PC-9 (cell line): ENCODE measurements around the gene HIPK1. TPM values are rescaled to one million over a fixed set of nuclear protein-coding genes. Genes with fewer than 3 reads are reported as not detected.

ENCODE experiments used
- BruUV-seq: library from RNA; stranded (reverse); fragments of 400-500 nt; replicated peaks from 2 replicates; lab custom pipeline; 2021; lab: Mats Ljungman, UMichigan
- CTCF ChIA-PET: fragments of 300-600 bp; sonication (Branson Sonifier 250); formaldehyde crosslinking; loops from one replicate; lab custom pipeline; 2022; ENCODE audit warnings: antibody characterized with exemption; lab: Charles Lee
- POLR2A ChIA-PET: fragments of 300-600 bp; sonication (Branson Sonifier 250); formaldehyde crosslinking; loops from one replicate; lab custom pipeline; 2022; ENCODE audit warnings: antibody characterized with exemption; ENCODE audit not compliant: unreplicated experiment; lab: Charles Lee
- DNase-seq, 2 experiments: peaks; one replicate each; pipeline versions ENCODE4 v3.0.0 to v3.0.0-alpha.2; 2015 to 2022; ENCODE audit warnings: mixed read lengths in 1 of 2
- H2AFZ ChIP-seq: fragments of 200-600 bp; sonication (generic); 2 replicates; pipeline ENCODE4 v1.8.1; 2017; ENCODE audit warnings: antibody characterized with exemption
- H3F3A ChIP-seq: fragments of 200-600 bp; sonication (generic); 2 replicates; pipeline ENCODE4 v1.8.1; 2017; ENCODE audit warnings: antibody characterized with exemption, mild to moderate bottlenecking, low read depth; ENCODE audit not compliant: insufficient read depth
- H3K27ac ChIP-seq: fragments of 200-600 bp; sonication (generic); 2 replicates; pipeline ENCODE4 v1.6.1; 2016; ENCODE audit warnings: mixed run types
- H3K27me3 ChIP-seq: fragments of 200-600 bp; sonication (generic); 2 replicates; pipeline ENCODE4 v1.6.1; 2016; ENCODE audit warnings: low read depth, mixed run types; ENCODE audit not compliant: insufficient read depth
- H3K36me3 ChIP-seq: fragments of 200-600 bp; sonication (generic); 2 replicates; pipeline ENCODE4 v1.6.1; 2016; ENCODE audit warnings: low read depth, mixed run types
- H3K4me1 ChIP-seq: fragments of 200-600 bp; sonication (generic); replicated peaks from 2 replicates; pipeline ENCODE4 v1.6.1; 2016; ENCODE audit warnings: mixed run types; ENCODE audit not compliant: insufficient read depth
- H3K4me2 ChIP-seq: fragments of 200-600 bp; sonication (generic); 2 replicates; pipeline ENCODE4 v1.6.1; 2017; ENCODE audit warnings: mixed run types
- H3K4me3 ChIP-seq: fragments of 200-600 bp; sonication (generic); 2 replicates; pipeline ENCODE4 v1.6.1; 2016; ENCODE audit warnings: mixed run types
- H3K79me2 ChIP-seq: fragments of 200-600 bp; sonication (generic); 2 replicates; pipeline ENCODE4 v1.6.1; 2017; ENCODE audit warnings: low read depth, mixed run types
- H3K9me2 ChIP-seq: fragments of 200-600 bp; sonication (generic); 2 replicates; pipeline ENCODE4 v1.8.1; 2017; ENCODE audit warnings: mild to moderate bottlenecking; ENCODE audit not compliant: insufficient read depth
- H3K9me3 ChIP-seq: fragments of 200-600 bp; sonication (generic); 2 replicates; pipeline ENCODE4 v1.8.1; 2016; ENCODE audit warnings: low read depth; ENCODE audit not compliant: insufficient read depth
- H4K20me1 ChIP-seq: fragments of 200-600 bp; sonication (generic); 2 replicates; pipeline ENCODE4 v1.8.1; 2017; ENCODE audit not compliant: insufficient read depth
- EZH2 ChIP-seq: fragments of 200-600 bp; sonication (generic); IDR thresholded peaks from 2 replicates; pipeline ENCODE4 v1.8.0; 2017; ENCODE audit warnings: antibody characterized with exemption, low read depth
- intact Hi-C: fragments of 100-400 bp; cut with micrococcal nuclease; formaldehyde crosslinking; loops from one replicate; pipeline ENCODE4 v1.10.0; 2022; ENCODE audit not compliant: unreplicated experiment
- total RNA-seq: library from RNA; stranded (reverse); gene quantifications from 2 replicates; pipeline ENCODE4 v1.2.3, GENCODE V29; 2021
- TF ChIP-seq, protein P1 (sequence below): fragments of 200-600 bp; sonication (generic); conservative IDR thresholded peaks from 2 replicates; pipeline ENCODE4 v1.6.1; 2017; ENCODE audit warnings: mixed run types, antibody characterized with exemption, mild to moderate bottlenecking, moderate library complexity

The HIPK1 gene
- total RNA-seq, 1 experiment from 2014 or later = 26.3 TPM

DNA sequence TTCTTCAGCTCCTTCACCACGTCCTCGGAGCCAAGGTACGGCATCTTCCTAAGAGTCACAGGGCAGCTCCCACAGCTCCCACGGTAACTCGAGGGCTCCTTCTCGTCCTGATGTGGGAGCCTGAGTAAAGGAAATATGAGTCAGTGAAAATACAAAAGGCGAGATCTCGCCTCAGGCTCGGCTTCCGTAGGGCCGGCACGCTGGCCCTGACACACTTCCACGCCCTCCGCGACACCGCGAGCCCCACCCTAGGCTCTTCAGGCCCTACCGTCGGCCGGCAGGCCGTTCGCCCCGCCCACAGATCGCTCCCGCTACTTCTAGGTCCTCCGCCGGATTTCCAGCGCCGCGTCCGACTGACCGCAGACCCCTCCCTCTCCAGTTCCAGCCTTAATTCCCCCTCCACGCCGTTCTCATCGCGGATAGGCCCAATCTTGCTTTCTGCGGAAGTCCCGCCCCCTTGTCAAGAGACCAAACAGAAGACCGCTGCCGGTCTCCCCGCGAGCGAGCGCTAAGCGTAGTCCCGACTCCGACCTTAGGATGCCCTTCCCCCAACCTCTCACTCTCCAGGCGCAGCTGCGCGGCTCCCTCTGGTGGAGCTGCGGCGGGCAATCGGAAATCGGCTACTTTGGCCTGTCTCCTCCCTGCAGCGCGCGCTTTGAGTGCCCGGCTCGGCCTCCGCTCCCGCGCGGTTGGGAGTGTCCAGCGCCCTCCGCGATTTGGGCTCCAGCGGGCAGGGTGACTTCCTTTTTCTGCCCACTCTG lies 24.3 kb upstream of the HIPK1 start, which contains the start of the genes AP4B1 and DCLRE1B:
Gene AP4B1 (minus strand): TSS at position 126 of the 761 bp plus-strand sequence. CDS start 82 bp downstream, at position 44.
Gene DCLRE1B (plus strand): TSS at position 653 of the 761 bp plus-strand sequence. CDS start 261 bp downstream, outside the sequence.
- BruUV-seq = no TSS peak
- Histone ChIP-seq H3K27me3 (no peaks in the 10 kb centered on the region), H3K4me3 (peak within 1 kb of the TSS; percentile 85), H4K20me1 (no peaks in the 10 kb centered on the region), H2AFZ (peak within 1 kb of the TSS; percentile 100), H3K4me2 (peak within 1 kb of the TSS; percentile 94), H3K36me3 (0 out of 2 replicates have a peak, but pooled peaks cover 7% of the 10 kb centered on the region), H3K79me2 (peaks cover 35% of the 10 kb centered on the region), H3K4me1 (peaks cover 10% of the 10 kb centered on the region), H3K9me3 (no peaks in the 10 kb centered on the region), H3K27ac (peak within 1 kb of the TSS; percentile 65), H3K9me2 (no peaks in the 10 kb centered on the region), H3F3A (peaks cover 10% of the 10 kb centered on the region)
- ChIA-PET CTCF (interaction anchor here (0.6 to 1.5 kb wide), 4 partner anchors 24 to 146 kb away, joined by 3 to 14 read pairs (median 4); partner anchors contain the start of genes HIPK1 and OLFML3), POLR2A (interaction anchor here (1.0 kb wide), 2 partner anchors 24 to 26 kb away, joined by 3 to 6 read pairs; partner anchors contain the start of gene HIPK1)
- no peak for TF ChIP-seq EZH2
- TF ChIP-seq, protein P1, sequence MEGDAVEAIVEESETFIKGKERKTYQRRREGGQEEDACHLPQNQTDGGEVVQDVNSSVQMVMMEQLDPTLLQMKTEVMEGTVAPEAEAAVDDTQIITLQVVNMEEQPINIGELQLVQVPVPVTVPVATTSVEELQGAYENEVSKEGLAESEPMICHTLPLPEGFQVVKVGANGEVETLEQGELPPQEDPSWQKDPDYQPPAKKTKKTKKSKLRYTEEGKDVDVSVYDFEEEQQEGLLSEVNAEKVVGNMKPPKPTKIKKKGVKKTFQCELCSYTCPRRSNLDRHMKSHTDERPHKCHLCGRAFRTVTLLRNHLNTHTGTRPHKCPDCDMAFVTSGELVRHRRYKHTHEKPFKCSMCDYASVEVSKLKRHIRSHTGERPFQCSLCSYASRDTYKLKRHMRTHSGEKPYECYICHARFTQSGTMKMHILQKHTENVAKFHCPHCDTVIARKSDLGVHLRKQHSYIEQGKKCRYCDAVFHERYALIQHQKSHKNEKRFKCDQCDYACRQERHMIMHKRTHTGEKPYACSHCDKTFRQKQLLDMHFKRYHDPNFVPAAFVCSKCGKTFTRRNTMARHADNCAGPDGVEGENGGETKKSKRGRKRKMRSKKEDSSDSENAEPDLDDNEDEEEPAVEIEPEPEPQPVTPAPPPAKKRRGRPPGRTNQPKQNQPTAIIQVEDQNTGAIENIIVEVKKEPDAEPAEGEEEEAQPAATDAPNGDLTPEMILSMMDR = peak; percentile 69
- peak; percentile 98 to 100 for DNase-seq
- intact Hi-C loops = loop anchor here (1.0 kb wide), 4 partner anchors 24 to 146 kb away; partner anchors contain the start of genes HIPK1, PHTF1 and RSBN1

DNA sequence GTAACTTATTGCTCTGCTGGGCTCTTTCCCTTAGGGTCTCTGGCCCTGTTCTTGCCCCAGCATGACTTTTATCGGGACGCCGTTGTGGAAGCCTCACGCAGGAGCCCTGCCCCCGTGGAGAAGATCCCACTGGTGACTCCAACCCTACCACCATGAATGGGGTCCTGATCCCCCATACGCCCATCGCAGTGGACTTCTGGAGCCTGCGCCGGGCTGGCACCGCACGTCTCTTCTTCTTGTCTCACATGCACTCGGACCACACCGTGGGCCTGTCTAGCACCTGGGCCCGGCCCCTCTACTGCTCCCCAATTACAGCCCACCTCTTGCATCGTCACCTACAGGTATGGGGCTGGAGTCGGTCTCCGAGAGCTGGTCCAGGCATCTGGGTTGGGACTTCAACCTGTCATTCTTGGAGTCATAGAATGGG lies 23.7 kb upstream of the HIPK1 start:
- TF ChIP-seq, protein P1 = no peak; the same call in 1 of the 2 replicates
- TF ChIP-seq EZH2 = no peak
- intact Hi-C loops = loop anchor here (1.0 kb wide), 4 partner anchors 24 to 146 kb away; partner anchors contain the start of genes HIPK1, PHTF1 and RSBN1
- Histone ChIP-seq H3K4me2 (peak overlapping the region; percentile 94), H3K27ac (peak overlapping the region; percentile 21; the same call in 1 of the 2 replicates), H3K9me2 (no peaks in the 10 kb centered on the region), H2AFZ (peak overlapping the region; percentile 100), H3K79me2 (peaks cover 35% of the 10 kb centered on the region), H3F3A (peaks cover 10% of the 10 kb centered on the region), H3K4me1 (peaks cover 10% of the 10 kb centered on the region), H3K9me3 (no peaks in the 10 kb centered on the region), H3K4me3 (peak overlapping the region; percentile 85), H3K36me3 (0 out of 2 replicates have a peak, but pooled peaks cover 9% of the 10 kb centered on the region), H4K20me1 (no peaks in the 10 kb centered on the region), H3K27me3 (no peaks in the 10 kb centered on the region)
- peak in 1 of 2 experiments; percentile 59 for DNase-seq
- TSS peak; percentile 45 for BruUV-seq
- CTCF ChIA-PET = interaction anchor here (1.1 to 1.5 kb wide), 2 partner anchors 23 to 31 kb away, joined by 3 to 5 read pairs; partner anchors contain the start of gene HIPK1
- POLR2A ChIA-PET = interaction anchor here (1.0 kb wide), 1 partner anchor 24 kb away, joined by 6 read pairs; the partner anchor contains the start of gene HIPK1
